ENCODE results near the gene GAB4. TPM values are rescaled to one million over a fixed set of nuclear protein-coding genes. Genes with fewer than 3 reads are reported as not detected.

The GAB4 gene
- total RNA-seq, 4 donors from 2014 or later, result not detected

GRCh38 chr22:16972311-16972710 is 35.7 kb downstream of the GAB4 start:
- TF ChIP-seq, protein P1, sequence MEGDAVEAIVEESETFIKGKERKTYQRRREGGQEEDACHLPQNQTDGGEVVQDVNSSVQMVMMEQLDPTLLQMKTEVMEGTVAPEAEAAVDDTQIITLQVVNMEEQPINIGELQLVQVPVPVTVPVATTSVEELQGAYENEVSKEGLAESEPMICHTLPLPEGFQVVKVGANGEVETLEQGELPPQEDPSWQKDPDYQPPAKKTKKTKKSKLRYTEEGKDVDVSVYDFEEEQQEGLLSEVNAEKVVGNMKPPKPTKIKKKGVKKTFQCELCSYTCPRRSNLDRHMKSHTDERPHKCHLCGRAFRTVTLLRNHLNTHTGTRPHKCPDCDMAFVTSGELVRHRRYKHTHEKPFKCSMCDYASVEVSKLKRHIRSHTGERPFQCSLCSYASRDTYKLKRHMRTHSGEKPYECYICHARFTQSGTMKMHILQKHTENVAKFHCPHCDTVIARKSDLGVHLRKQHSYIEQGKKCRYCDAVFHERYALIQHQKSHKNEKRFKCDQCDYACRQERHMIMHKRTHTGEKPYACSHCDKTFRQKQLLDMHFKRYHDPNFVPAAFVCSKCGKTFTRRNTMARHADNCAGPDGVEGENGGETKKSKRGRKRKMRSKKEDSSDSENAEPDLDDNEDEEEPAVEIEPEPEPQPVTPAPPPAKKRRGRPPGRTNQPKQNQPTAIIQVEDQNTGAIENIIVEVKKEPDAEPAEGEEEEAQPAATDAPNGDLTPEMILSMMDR (IDR thresholded peaks at IDR 0.05), result no peak
- DNase-seq (ENCODE audit: low spot score), result no peak
- no peak for ATAC-seq (ENCODE audit: low FRiP score)

DNA sequence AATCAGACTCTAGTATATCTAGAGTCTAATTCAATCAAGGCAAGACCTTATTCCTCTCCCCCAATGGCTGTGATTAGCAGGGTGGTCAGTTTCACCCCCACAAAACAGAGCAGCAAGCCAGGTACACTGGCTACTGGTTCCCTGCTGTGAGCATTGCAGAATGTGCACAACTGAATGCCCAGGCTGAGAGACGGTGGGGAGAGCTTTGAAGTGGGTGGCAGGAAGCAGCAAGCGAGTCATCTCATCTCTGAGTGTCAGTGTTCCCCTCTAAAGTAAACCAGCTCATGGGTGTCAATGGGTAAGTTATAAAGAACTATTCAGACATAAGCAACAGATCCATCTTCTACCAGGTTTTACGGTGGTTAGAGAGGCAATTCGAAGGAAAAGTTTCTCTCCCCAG is 37.6 kb downstream of the GAB4 start:
- TF ChIP-seq, protein P1 (IDR thresholded peaks at IDR 0.05), result no peak
- DNase-seq (ENCODE audit: low spot score) (no peak), ATAC-seq (ENCODE audit: low FRiP score) (no peak)

DNA sequence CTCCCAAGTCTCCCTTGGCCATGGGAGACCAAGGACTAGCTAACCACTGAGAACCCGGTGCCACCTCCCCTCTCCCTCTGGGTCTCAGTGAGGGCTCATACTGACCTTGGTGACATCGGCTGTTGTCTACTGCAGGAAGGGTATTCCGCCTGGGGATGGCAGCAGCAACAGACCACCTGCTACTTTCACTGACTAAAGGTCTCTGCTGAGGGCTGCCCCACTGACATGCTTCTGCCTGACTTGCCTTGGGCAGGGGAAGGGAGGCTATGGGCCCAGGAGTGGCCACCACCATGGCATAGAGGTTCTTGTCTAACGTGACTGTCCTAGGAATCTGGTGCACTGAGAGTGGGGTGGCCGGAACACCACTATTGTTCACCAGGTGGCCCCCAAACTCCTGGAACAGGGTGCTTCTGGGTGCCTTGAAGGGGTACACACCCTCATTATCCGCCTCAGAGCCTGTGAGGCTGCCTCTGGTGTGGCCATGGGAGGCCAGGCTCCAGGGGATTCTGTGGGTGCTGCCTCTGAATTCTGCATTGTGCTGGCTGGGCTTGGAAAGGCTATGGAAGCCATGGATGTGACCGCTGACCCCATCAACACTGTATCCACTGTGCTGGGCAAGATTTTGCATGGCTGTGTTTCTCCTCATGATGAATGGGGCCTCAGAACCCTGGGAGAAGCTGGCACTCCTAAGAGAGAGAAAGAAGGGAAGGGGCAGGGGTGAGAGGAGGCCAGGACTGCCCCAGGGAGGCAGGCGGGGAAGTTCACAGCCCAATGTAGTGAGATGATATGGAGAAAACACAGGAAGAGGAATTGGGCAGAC is 38.3 kb downstream of the GAB4 start:
- ATAC-seq (ENCODE audit: low FRiP score) (no peak), DNase-seq (ENCODE audit: low spot score) (no peak)
- TF ChIP-seq, protein P1 (IDR thresholded peaks at IDR 0.05), result no peak

GRCh38 chr22:16968218-16968595 is 39.8 kb downstream of the GAB4 start:
- DNase-seq (ENCODE audit: low spot score) (no peak), ATAC-seq (ENCODE audit: low FRiP score) (no peak)
- TF ChIP-seq, protein P1 (IDR thresholded peaks at IDR 0.05), result no peak

- TF ChIP-seq, protein P1 (IDR thresholded peaks at IDR 0.05), result no peak
- DNase-seq (ENCODE audit: low spot score) (no peak), ATAC-seq (ENCODE audit: low FRiP score) (no peak)
Observed at GRCh38 chr22:16967453-16968217, 40.4 kb downstream of the GAB4 start.

DNA sequence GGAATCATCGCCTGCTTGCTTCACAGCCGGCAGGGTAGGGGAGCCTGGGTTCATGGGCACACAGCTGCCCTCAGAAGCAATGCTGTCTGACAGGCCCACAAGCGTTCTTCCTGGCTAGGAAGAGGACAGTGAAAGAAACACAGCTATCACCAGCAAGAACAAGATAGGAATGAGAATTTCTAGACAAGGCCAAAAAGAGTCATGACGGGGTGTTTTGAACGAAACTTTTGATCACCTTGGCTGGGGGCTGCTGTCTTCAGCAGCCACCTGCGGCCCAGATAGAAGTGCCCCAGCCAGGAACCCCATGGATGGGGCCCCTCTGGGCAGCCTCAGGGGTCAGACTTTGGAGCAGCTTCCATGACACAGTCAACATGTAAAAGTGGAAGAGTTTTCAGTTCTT is 41.8 kb downstream of the GAB4 start:
- no peak for ATAC-seq (ENCODE audit: low FRiP score)
- TF ChIP-seq, protein P1 (IDR thresholded peaks at IDR 0.05), result no peak
- no peak for DNase-seq (ENCODE audit: low spot score)

All from omental fat pad (tissue), 4 donors.